Natural killer cell (primary cell): ENCODE measurements around the gene CPO. TPM values are rescaled to one million over a fixed set of nuclear protein-coding genes. Genes with fewer than 3 reads are reported as not detected.

Experiments used
- ATAC-seq, 3 donors: fragments of 150-1000 bp in 2 of 3; fragments of 200-7000 bp in 1 of 3; cut with Tn5 transposase; 1 replicate in 1 of 3; 2 replicates in 2 of 3; pipeline ENCODE4 v1.10.0; 2021; ENCODE audit warnings: mild to moderate bottlenecking in 2 of 3, moderate library complexity in 2 of 3
- DNase-seq, 2 donors: peaks; one replicate each; pipeline versions ENCODE4 v3.0.0 to v3.0.0-alpha.2; 2013 to 2021; ENCODE audit warnings: mixed read lengths in 1 of 2
- H3K27ac ChIP-seq: one replicate; pipeline ENCODE4 v1.5.1; 2013; ENCODE audit warnings: mild to moderate bottlenecking, low read length
- H3K27me3 ChIP-seq: one replicate; pipeline ENCODE4 v1.6.1; 2013; ENCODE audit warnings: low read length; ENCODE audit not compliant: control insufficient read depth, insufficient read depth
- H3K36me3 ChIP-seq: one replicate; pipeline ENCODE4 v1.6.1; 2013; ENCODE audit warnings: low read length; ENCODE audit not compliant: control insufficient read depth, insufficient read depth
- H3K4me1 ChIP-seq: one replicate; pipeline ENCODE4 v1.6.1; 2013; ENCODE audit warnings: low read length; ENCODE audit not compliant: control insufficient read depth, insufficient read depth
- H3K4me3 ChIP-seq: one replicate; pipeline ENCODE4 v1.5.1; 2013; ENCODE audit warnings: low read length
- H3K9me3 ChIP-seq: one replicate; pipeline ENCODE4 v1.6.1; 2013; ENCODE audit warnings: low read length; ENCODE audit not compliant: control insufficient read depth, insufficient read depth
- H3K27ac Mint-ChIP-seq, 2 donors: one replicate each; pipeline ENCODE4 v1.8.0; 2022; ENCODE audit warnings: mild to moderate bottlenecking in 2 of 2, mixed read lengths in 2 of 2, moderate library complexity in 1 of 2
- H3K27me3 Mint-ChIP-seq, 2 donors: one replicate each; pipeline ENCODE4 v1.8.0; 2022; ENCODE audit warnings: low read depth in 2 of 2, mixed read lengths in 2 of 2
- H3K36me3 Mint-ChIP-seq: one replicate; pipeline ENCODE4 v1.8.0; 2022; ENCODE audit warnings: mixed read lengths
- H3K4me1 Mint-ChIP-seq, 2 donors: one replicate each; pipeline ENCODE4 v1.8.0; 2022; ENCODE audit warnings: mixed read lengths in 2 of 2
- H3K4me3 Mint-ChIP-seq: one replicate; pipeline ENCODE4 v1.8.0; 2022; ENCODE audit warnings: mild to moderate bottlenecking, moderate library complexity, mixed read lengths
- H3K9me3 Mint-ChIP-seq, 2 donors: one replicate each; pipeline ENCODE4 v1.8.0; 2022; ENCODE audit warnings: mixed read lengths in 2 of 2
- CTCF ChIP-seq: fragments of 200-600 bp; IDR thresholded peaks from one replicate; pipeline ENCODE4 v1.8.0; 2022; ENCODE audit warnings: antibody characterized with exemption
- WGBS: methylation state at CpG from one replicate; pipeline ENCODE4 v1.1.7; 2013; ENCODE audit warnings: missing lambda C conversion rate; ENCODE audit not compliant: insufficient coverage; 5-methylcytosine and 5-hydroxymethylcytosine counted together
- intact Hi-C: fragments of 100-400 bp; cut with micrococcal nuclease; formaldehyde crosslinking; loops from one replicate; pipeline ENCODE4 v1.14.2; 2022
- total RNA-seq, 4 donors: library from RNA; stranded (reverse); fragments of 120-200 nt in 1 of 4; gene quantifications; one replicate each; pipeline versions ENCODE4 v1.2.3 to v1.2.4, GENCODE V29; 2013 to 2022

Gene CPO
- total RNA-seq, 3 donors from 2014 or later (not counting 1 experiment from before 2014, with no cell fraction given) = not detected

DNA sequence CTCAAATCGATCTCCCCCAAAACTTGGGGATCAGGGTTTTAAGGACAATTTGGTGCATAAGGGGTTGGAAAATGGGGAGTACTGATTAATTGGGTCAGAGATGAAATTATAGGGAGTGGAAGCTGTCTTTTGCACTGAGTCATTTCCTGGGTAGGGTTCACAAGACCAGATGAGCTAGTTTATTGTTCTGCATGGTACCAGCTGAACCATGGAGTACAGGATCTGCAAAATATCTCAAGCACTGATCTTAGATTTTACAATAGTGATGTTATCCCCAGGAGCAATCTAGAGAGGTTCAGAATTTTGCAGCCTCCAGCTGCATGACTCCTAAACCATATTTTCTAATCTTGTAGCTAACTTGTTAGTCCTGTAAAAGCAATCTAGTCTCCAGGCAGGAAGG, 73.1 kb downstream of the CPO start:
- DNase-seq (no peak), ATAC-seq (no peak)
- 70% methylated on average over 1 of the region's 1 CpG for WGBS
- H3K36me3 ChIP-seq = no peaks in the 10 kb centered on the region
- Mint-ChIP-seq H3K27me3 (peaks cover 4 to 16% of the 10 kb centered on the region in 2 donors), H3K4me3 (no peak overlapping the region), H3K36me3 (no peaks in the 10 kb centered on the region), H3K27ac (no peak overlapping the region), H3K4me1 (peaks cover 0 to 5% of the 10 kb centered on the region in 2 donors), H3K9me3 (no peaks in the 10 kb centered on the region)
- no peaks in the 10 kb centered on the region for H3K4me1 ChIP-seq
- TF ChIP-seq CTCF = no peak
- H3K27ac ChIP-seq = no peak overlapping the region
- intact Hi-C loops = no loop called here
- H3K27me3 ChIP-seq = no peaks in the 10 kb centered on the region
- no peak overlapping the region for H3K4me3 ChIP-seq
- no peaks in the 10 kb centered on the region for H3K9me3 ChIP-seq

GRCh38 chr2:207014424-207014823, 75.1 kb downstream of the CPO start:
- peaks cover 0 to 5% of the 10 kb centered on the region in 2 donors for H3K4me1 Mint-ChIP-seq
- no CpG with 5 or more reads among the region's 2 CpGs for WGBS

DNA sequence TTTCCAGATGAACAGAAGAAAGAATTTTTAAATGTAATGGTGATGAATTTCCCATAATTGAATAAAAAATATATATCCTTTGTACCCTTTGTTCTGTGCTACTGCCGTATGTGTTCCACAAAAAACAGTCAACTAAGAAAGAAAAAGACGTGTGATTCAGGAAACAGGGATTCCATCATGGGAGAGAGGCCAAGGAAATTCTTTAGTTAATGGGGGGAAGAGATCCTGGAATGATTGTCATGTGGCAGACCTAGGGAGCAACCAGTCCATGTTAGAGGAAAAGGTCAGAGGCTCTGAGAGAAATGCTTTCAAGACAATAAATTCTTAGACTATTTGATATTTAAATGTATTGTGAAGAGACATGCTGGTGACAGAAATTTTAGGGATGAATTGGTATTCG, 76.6 kb downstream of the CPO start:
- Histone ChIP-seq H3K27me3 (no peaks in the 10 kb centered on the region), H3K9me3 (no peaks in the 10 kb centered on the region), H3K4me1 (no peaks in the 10 kb centered on the region), H3K36me3 (no peaks in the 10 kb centered on the region), H3K27ac (no peak overlapping the region), H3K4me3 (no peak overlapping the region)
- H3K27ac Mint-ChIP-seq = no peak overlapping the region
- 68% methylated on average over 2 of the region's 3 CpGs for WGBS
- no peak for ATAC-seq
- TF ChIP-seq CTCF = no peak
- H3K4me3 Mint-ChIP-seq = no peak overlapping the region
- peaks cover 0 to 5% of the 10 kb centered on the region in 2 donors for H3K4me1 Mint-ChIP-seq
- DNase-seq = no peak
- no peaks in the 10 kb centered on the region for H3K9me3 Mint-ChIP-seq
- intact Hi-C loops = no loop called here
- H3K36me3 Mint-ChIP-seq = no peaks in the 10 kb centered on the region
- H3K27me3 Mint-ChIP-seq = peaks cover 17 to 21% of the 10 kb centered on the region in 2 donors

More at GRCh38 chr2:207014424-207014823, 75.1 kb downstream of the CPO start:
- H3K9me3 Mint-ChIP-seq = no peaks in the 10 kb centered on the region
- DNase-seq (no peak), ATAC-seq (no peak)
- Histone ChIP-seq H3K9me3 (no peaks in the 10 kb centered on the region), H3K27me3 (no peaks in the 10 kb centered on the region), H3K4me3 (no peak overlapping the region), H3K4me1 (no peaks in the 10 kb centered on the region), H3K36me3 (no peaks in the 10 kb centered on the region), H3K27ac (no peak overlapping the region)
- H3K27ac Mint-ChIP-seq = no peak overlapping the region
- H3K4me3 Mint-ChIP-seq = no peak overlapping the region
- intact Hi-C loops = no loop called here
- no peaks in the 10 kb centered on the region for H3K36me3 Mint-ChIP-seq
- no peak for TF ChIP-seq CTCF
- H3K27me3 Mint-ChIP-seq = peaks cover 17 to 21% of the 10 kb centered on the region in 2 donors

Other genes with a start within 250 kb of the CPO start
- not detected for gene DYTN, start 221.1 kb upstream of the CPO start, total RNA-seq
- gene MDH1B, start 174.2 kb upstream of the CPO start, total RNA-seq = not detected
- 10 to 100 TPM; 15.9 to 21.6 (median 17.0) TPM for gene FASTKD2, start 173.9 kb upstream of the CPO start, total RNA-seq
- 10 to 100 TPM; 22.9 to 39.1 (median 32.4) TPM for gene KLF7, start 226.4 kb downstream of the CPO start, total RNA-seq